Glutamatergic neuron (in vitro differentiated cells): Measurements from ENCODE around the gene ARHGAP24. TPM values are rescaled to one million over a fixed set of nuclear protein-coding genes. Genes with fewer than 3 reads are reported as not detected.

ENCODE experiments used
- DNase-seq: peaks from one replicate; pipeline ENCODE4 v3.0.0; 2022
- H3K27ac Mint-ChIP-seq: one replicate; pipeline ENCODE4 v1.8.0; 2020; ENCODE audit warnings: mild to moderate bottlenecking, mixed read lengths, inconsistent platforms; ENCODE audit not compliant: unreplicated experiment
- H3K27me3 Mint-ChIP-seq: one replicate; pipeline ENCODE4 v1.8.0; 2020; ENCODE audit warnings: mild to moderate bottlenecking, moderate library complexity, mixed read lengths, inconsistent platforms; ENCODE audit not compliant: unreplicated experiment
- H3K36me3 Mint-ChIP-seq: one replicate; pipeline ENCODE4 v1.8.0; 2020; ENCODE audit warnings: mild to moderate bottlenecking, mixed read lengths, inconsistent platforms; ENCODE audit not compliant: unreplicated experiment
- H3K4me1 Mint-ChIP-seq: one replicate; pipeline ENCODE4 v1.8.0; 2020; ENCODE audit warnings: mild to moderate bottlenecking, low read depth, mixed read lengths, inconsistent platforms; ENCODE audit not compliant: unreplicated experiment
- H3K4me3 Mint-ChIP-seq: one replicate; pipeline ENCODE4 v1.8.0; 2020; ENCODE audit warnings: mild to moderate bottlenecking, mixed read lengths, inconsistent platforms; ENCODE audit not compliant: unreplicated experiment
- H3K9me3 Mint-ChIP-seq: one replicate; pipeline ENCODE4 v1.8.0; 2020; ENCODE audit warnings: mild to moderate bottlenecking, moderate library complexity, mixed read lengths, inconsistent platforms; ENCODE audit not compliant: unreplicated experiment
- total RNA-seq: library from RNA; stranded (reverse); fragmentation: NEBNext Ultra II Directional; extraction: Animal tissue kit (Norgen Biotek cat#: 25700); gene quantifications from one replicate; pipeline ENCODE4 v1.2.1, GENCODE V29; 2021; ENCODE audit not compliant: unreplicated experiment
- TF ChIP-seq, protein P1 (sequence below): fragments of 200-600 bp; sonication (generic); IDR thresholded peaks from one replicate; pipeline ENCODE4 v1.5.0; 2021; ENCODE audit not compliant: partially characterized antibody, unreplicated experiment

ARHGAP24 gene
- total RNA-seq, 1 donor from 2014 or later, result 1.6 TPM

DNA sequence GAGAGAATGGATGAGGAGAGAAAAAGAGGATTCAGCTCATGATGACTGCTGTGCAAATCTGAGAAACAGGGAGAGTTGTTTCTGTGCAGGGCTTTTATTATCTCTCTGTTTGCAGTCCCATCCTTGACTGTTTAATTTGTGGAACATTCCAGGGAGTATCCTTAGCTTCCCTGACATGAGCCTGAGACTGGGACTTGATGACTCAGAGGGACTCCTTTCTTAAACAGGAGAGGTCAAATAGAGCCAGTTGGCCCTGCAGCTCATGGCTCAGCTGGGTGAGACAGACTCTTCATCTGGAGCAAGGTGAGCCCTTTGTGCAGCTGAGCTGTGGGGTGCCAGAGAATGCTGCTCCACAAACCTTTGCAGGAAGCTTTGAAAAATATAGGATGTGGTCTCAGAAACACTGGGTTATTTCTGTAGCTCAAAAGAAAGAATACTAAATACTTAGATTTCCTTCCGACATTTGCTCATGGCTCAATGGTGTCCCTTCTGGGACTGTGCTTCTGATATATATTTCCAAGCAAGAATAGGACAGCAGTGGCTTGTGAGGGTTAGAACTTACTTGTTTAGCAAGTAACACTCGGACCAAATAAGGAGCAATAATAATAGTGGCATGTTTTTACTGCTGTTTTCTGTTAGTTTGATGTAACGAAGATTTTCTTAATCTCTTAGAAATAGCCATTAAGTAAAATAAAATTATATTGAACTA is 14.5 kb downstream of the ARHGAP24 start:
- H3K4me1 Mint-ChIP-seq, result peaks cover 8% of the 10 kb centered on the region
- no peak for DNase-seq
- H3K27ac Mint-ChIP-seq, result no peak overlapping the region
- H3K36me3 Mint-ChIP-seq, result no peaks in the 10 kb centered on the region
- no peak overlapping the region for H3K4me3 Mint-ChIP-seq
- H3K27me3 Mint-ChIP-seq, result no peaks in the 10 kb centered on the region
- TF ChIP-seq, protein P1, sequence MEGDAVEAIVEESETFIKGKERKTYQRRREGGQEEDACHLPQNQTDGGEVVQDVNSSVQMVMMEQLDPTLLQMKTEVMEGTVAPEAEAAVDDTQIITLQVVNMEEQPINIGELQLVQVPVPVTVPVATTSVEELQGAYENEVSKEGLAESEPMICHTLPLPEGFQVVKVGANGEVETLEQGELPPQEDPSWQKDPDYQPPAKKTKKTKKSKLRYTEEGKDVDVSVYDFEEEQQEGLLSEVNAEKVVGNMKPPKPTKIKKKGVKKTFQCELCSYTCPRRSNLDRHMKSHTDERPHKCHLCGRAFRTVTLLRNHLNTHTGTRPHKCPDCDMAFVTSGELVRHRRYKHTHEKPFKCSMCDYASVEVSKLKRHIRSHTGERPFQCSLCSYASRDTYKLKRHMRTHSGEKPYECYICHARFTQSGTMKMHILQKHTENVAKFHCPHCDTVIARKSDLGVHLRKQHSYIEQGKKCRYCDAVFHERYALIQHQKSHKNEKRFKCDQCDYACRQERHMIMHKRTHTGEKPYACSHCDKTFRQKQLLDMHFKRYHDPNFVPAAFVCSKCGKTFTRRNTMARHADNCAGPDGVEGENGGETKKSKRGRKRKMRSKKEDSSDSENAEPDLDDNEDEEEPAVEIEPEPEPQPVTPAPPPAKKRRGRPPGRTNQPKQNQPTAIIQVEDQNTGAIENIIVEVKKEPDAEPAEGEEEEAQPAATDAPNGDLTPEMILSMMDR, result no peak
- no peaks in the 10 kb centered on the region for H3K9me3 Mint-ChIP-seq

DNA sequence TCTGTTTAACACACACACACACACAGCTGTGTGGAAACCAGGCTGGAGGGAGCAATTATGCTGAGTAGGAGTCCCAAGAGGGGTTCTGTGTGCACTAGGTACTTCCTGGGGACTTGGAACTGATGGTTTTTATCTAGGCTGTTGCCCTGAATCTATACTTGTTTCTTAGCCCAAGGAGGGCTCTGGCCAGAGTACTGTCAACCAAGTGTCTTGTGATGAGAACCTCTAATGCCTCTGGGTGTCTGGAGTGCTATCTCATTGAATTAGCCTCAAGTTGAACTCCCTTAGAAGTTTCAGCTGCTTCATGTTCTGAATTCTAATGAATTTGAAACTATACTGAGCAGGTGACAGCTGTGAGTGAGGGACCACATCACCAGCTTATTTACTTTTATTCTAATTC is 16.6 kb downstream of the ARHGAP24 start:
- no peak overlapping the region for H3K4me3 Mint-ChIP-seq
- H3K9me3 Mint-ChIP-seq, result no peaks in the 10 kb centered on the region
- TF ChIP-seq, protein P1, result no peak
- no peaks in the 10 kb centered on the region for H3K27me3 Mint-ChIP-seq
- peak; percentile 18 for DNase-seq
- no peak overlapping the region for H3K27ac Mint-ChIP-seq
- peaks cover 8% of the 10 kb centered on the region for H3K4me1 Mint-ChIP-seq
- no peaks in the 10 kb centered on the region for H3K36me3 Mint-ChIP-seq

DNA sequence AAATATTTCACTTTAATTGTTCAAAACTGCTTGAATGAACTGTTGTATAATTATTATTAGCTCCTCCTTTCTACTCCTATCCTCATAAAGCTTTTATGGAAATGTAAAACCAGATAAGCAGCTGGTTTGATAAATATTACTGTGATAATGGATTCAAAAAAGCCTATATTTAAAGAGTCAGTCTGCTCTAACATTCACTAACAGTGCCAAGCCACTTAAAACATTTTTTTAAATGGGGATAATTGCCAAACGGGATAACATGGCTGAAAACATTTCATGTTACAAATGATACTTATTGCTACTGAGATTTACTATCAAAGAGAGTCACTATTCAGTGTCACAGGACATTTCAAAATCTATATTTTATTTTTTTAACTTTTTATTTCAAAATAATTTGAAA is 17.4 kb downstream of the ARHGAP24 start:
- TF ChIP-seq, protein P1, result no peak
- no peak for DNase-seq
- H3K27me3 Mint-ChIP-seq, result no peaks in the 10 kb centered on the region
- no peak overlapping the region for H3K4me3 Mint-ChIP-seq
- H3K36me3 Mint-ChIP-seq, result no peaks in the 10 kb centered on the region
- no peaks in the 10 kb centered on the region for H3K9me3 Mint-ChIP-seq
- no peak overlapping the region for H3K27ac Mint-ChIP-seq
- H3K4me1 Mint-ChIP-seq, result peaks cover 8% of the 10 kb centered on the region

GRCh38 chr4:85495621-85496020 is 20.7 kb downstream of the ARHGAP24 start:
- no peak for DNase-seq
- no peak overlapping the region for H3K27ac Mint-ChIP-seq
- no peak overlapping the region for H3K4me3 Mint-ChIP-seq
- peaks cover 6% of the 10 kb centered on the region for H3K4me1 Mint-ChIP-seq
- H3K27me3 Mint-ChIP-seq, result no peaks in the 10 kb centered on the region
- TF ChIP-seq, protein P1, result no peak
- no peaks in the 10 kb centered on the region for H3K36me3 Mint-ChIP-seq
- H3K9me3 Mint-ChIP-seq, result no peaks in the 10 kb centered on the region

GRCh38 chr4:85496126-85496849 is 21.3 kb downstream of the ARHGAP24 start:
- no peak overlapping the region for H3K27ac Mint-ChIP-seq
- DNase-seq, result no peak

More at GRCh38 chr4:85496126-85496849, 21.3 kb downstream of the ARHGAP24 start:
- H3K9me3 Mint-ChIP-seq, result no peaks in the 10 kb centered on the region
- H3K36me3 Mint-ChIP-seq, result no peaks in the 10 kb centered on the region
- TF ChIP-seq, protein P1, result no peak
- H3K4me1 Mint-ChIP-seq, result peaks cover 6% of the 10 kb centered on the region
- no peaks in the 10 kb centered on the region for H3K27me3 Mint-ChIP-seq
- H3K4me3 Mint-ChIP-seq, result no peak overlapping the region
